DMS114 treated with DMSO at 0.1 percent for 48 hours (cell line): ENCODE data around the gene BICC1.

Source experiments
- DNase-seq: peaks from one replicate; lab custom pipeline; 2025; ENCODE audit not compliant: unreplicated experiment; lab: John Stamatoyannopoulos, UW

The BICC1 gene

DNA sequence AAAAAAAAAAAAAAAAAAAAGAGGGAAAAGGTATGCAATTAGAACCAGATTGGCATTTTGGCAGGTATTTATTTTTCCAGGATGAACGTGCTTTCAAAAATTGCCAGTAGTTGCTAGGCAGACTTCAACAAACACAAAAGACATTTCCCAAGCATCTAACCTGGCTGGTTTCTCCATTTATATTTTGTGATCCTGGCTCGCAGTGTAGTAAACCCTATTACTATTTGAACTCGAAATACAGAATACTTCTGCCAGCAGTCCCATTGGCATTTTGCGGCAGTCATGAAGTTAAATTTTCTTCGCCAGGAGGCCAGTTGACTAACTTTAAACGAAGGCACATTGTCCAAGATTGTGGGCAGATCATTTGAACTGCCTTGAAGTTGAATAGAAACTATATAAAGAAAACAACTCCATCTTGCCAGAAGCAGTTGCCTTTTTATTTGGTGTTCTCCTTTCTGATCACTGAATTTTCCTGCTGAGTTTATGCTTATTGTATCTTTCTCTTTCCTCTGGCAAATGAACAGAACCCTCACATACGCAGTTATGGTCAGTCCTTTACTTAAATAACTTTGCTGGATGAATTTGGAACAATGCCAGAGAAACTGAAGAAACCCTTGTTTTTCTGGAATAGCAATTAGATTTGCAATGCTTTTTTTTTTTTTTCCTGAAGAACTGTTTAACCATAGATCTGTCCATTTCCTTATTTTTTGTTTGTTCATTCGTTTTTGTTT is 132.9 kb downstream of the BICC1 start:
- DNase-seq, result no peak

DNA sequence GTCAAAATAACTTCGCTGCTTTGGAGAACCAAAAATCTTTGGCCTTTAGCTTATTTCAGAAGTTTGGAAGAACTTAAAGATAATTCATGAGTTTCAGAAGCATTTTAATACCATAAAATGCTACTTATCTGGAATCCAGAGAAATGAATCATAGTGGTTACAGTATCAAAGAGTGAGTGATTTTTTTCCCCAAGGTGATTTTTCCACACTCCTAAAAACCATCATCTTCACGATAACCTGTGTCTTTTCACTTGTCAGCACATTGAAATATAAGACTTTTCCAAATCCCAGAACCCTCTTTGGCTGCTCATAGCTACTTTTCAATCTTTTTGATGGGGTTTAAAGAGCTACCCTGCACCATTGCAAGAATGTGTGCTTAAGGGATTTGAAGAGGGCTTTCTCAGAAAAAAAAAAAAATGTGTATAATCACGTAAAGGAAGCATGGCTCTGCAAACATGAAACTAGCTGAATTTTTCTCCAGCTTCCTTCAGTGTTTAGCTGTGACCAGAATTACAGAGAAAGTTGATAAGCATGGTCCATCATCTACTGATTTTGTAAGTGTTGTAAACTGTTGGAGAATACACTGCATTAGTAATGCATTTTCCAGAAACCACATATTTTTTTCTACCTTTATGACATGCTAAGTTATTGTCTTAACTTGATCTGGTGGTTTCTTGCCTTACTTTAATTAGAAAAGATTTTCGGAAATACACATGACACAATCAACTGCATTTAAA is 134.9 kb downstream of the BICC1 start:
- DNase-seq, result no peak

DNA sequence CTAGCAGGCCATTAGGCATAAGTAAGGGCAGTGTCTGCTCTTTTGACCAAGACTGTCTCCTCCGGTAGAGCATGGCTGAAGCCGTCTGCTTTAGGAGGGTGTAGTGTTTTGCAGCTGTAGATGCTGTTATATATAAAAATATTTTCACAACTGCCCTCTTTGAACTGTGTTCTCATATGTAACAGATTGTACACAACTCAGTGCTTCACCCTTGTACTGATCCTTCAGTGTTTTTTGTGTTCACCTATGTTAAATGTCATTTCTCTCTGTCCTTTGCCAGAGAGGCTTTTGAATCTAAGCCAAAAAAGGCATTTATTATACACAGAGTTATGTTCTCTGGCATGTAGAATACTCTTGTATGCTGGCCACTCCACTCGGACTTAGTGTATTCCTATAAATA is 135.5 kb downstream of the BICC1 start:
- no peak for DNase-seq

DNA sequence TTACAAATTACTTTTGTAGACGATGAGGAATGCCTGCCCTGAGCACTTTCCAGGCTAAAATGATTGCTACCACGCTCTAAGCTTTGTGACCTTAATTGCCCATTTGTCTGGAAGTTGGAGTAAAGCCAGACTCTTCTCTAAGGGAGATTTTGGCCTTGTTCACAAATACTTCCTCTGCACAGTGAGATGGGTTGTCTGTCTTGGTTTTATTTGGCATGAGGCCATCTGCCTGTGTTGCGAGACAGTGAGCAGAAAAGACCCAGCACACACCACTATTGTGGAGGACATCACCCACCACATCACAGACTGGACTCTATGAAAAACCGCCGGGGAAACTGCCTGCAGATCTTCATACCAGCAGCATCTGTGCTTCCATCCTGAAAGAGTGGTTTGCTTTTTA is 138.4 kb downstream of the BICC1 start:
- DNase-seq, result no peak

DNA sequence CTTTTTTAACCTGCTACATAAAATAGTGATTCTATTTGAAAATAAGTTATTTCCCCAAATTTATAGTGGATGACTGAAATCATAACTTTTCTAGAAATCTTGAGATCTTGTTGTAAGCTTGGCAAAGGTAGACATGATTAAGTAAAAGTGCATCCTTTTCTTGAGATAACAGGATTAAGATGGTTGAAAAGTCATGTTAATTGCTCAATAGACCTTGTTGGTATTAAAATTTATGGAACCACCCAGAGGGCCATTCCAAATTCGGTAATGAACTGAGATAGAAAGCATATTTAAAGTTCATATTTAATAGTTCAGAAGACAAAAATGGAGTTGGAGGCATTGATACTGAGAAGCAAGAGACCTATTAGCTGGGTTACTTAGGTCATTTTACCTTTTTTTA is 139.1 kb downstream of the BICC1 start:
- DNase-seq, result no peak

DNA sequence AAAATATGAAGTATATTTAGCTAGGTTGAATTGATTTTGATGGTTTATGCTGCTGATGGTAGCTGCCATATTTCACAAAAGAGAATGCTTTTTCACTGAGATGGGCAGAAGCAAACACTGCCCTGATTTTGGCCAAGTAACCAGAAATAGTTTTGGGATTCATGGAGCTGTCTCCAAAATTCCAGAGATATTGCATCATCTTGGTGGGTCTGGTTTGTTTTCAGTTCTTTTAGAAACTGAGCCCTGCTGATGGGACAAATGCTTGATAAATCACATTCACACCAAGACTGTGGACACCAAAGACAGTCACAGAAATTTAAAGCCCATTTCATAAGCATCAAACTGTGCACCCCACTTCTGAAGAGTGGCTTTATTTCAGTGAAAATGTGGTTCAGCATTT is 140.5 kb downstream of the BICC1 start:
- DNase-seq, result no peak

- no peak for DNase-seq
Observed at GRCh38 chr10:58660575-58661255, 148.0 kb downstream of the BICC1 start.

DNA sequence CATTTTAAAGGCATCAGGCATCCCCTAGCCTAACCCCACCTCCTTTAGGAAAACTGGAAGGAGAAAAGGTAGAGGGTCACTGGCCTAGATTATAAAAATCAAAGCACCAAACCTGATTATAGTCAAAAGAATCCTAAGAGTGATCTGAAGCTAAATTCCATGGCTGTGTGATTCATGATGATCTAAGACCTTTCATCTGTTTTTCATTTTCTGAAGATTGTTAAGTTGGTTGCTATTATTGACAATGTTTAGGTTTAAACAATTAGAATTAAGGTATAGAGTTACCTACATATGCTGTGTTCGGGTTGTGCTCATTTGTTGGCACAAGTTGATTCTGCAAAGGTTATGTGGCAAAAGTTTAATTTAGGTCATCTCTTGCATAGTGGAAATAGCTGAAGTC is 148.7 kb downstream of the BICC1 start:
- DNase-seq, result no peak

- no peak for DNase-seq
Observed at GRCh38 chr10:58661902-58662301, 149.2 kb downstream of the BICC1 start.

- DNase-seq, result no peak
Observed at GRCh38 chr10:58662314-58662713, 149.6 kb downstream of the BICC1 start.

DNA sequence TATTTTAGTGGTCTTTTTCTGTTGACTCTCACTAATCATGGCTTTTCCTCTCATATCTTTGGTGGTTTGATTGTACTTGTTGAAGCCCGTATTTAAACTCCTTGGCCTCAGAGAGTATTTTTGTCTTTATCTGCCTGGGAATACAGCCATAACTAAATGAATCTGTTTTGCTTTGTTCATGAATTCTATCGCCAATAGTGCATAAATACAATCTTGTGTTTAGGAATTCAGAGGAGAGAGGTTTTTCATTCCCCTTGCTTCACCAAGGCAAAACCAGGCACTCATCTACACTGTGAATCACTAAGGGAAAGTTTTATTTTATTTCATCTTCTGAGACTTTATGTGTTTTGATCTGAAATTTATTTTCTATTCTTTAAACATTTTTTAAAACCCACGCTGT is 152.7 kb downstream of the BICC1 start:
- no peak for DNase-seq

DNA sequence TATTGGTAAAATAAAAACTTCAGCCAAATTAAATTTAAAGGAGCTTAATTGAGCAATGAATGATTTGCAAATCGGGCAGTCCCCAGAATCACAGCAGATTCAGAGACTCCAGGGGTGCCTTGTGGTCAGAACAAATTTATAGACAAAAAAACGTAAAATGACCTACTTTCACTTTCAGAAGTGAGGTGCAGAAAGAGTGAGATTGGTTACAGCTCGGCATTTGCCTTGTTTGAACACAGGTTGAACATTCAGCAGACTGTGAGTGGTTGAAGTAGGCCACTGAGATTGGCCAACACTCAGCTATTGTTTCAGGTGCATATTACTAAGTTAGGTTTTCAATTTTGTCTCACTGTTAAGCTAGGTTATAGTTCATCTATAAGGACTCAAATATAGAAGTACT is 153.4 kb downstream of the BICC1 start:
- DNase-seq, result no peak

GRCh38 chr10:58667658-58668310 is 155.1 kb downstream of the BICC1 start:
- no peak for DNase-seq

- no peak for DNase-seq
Observed at GRCh38 chr10:58672845-58673244, 160.2 kb downstream of the BICC1 start.

- DNase-seq, result no peak
Observed at GRCh38 chr10:58674251-58674650, 161.6 kb downstream of the BICC1 start.

DNA sequence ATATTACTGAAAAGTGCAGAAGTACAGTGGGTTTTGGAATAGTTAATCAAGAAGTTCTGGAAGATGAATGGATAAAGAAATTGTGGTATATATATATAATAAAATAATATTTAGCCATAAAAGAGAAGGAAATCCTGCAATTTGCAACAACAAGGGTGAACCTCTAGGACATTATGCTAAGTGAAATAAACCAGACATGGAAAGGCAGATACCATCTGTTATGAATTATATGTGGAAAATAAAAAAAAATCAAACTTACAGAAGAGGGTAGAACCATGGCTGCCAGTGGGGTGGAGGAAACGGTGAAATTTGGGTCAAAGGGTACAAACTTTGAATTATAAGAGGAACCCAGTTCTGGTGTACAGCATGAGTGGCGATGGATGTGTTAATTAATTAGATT is 162.6 kb downstream of the BICC1 start:
- DNase-seq, result no peak

- no peak for DNase-seq
Observed at GRCh38 chr10:58691528-58691927, 178.9 kb downstream of the BICC1 start.

GRCh38 chr10:58693919-58694318 is 181.2 kb downstream of the BICC1 start:
- no peak for DNase-seq

GRCh38 chr10:58695022-58695421 is 182.3 kb downstream of the BICC1 start:
- no peak for DNase-seq

DNA sequence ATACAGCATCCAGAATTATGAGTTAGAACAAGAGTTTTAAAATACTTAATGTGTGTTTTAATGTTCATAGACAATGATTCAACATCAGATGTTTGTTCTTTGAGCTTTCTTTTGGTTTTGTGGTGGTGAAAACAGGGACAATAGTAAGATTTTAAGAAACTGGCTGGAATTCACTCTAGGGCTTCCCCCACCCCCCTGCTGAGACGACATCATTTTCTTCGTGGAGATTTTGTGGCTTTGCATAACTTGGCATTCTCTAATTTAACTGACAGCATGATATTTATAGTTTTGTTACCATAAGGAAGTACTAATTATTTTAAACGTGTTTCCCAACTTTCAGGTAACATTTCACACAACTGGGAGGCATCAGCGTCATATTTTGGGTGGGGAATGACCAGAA is 184.1 kb downstream of the BICC1 start:
- no peak for DNase-seq

DNA sequence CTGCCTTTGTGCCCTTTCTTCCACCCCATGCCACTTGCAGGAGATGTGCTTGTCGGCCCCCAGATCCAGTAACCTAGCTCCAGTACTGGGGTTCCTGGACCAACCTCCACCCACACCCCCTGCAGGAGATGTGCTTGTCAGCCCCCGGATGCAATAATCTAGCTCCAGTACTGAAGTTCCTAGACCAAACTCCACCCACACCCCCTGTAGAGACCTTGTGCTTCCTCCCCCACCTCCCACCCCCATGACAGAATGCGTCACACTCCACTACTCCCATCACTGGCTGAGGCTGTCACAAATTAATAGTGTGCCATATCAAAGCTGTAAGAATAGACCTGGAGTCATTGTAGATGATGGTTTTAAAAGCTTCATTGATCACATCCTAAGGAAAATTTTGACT is 185.0 kb downstream of the BICC1 start:
- no peak for DNase-seq
